NCI-H1694 treated with DMSO at 0.1 percent for 48 hours (cell line): ENCODE measurements around the gene CSNK1G2.
A peak's percentile ranks its signal among the peaks of the same experiment; 100 is the strongest.

Source experiments
- DNase-seq: peaks from one replicate; lab custom pipeline; 2025; lab: John Stamatoyannopoulos, UW

CSNK1G2 gene

GRCh38 chr19:1968279-1969175, 27.6 kb downstream of the CSNK1G2 start:
- DNase-seq = no peak

- no peak for DNase-seq
These were observed 28.4 kb downstream of the CSNK1G2 start for GRCh38 chr19:1969176-1970002.

- no peak for DNase-seq
These were observed 29.2 kb downstream of the CSNK1G2 start for GRCh38 chr19:1970003-1970805.

- no peak for DNase-seq
These were observed 30.0 kb downstream of the CSNK1G2 start for GRCh38 chr19:1970806-1971502.

- DNase-seq = no peak
These were observed 33.6 kb downstream of the CSNK1G2 start for GRCh38 chr19:1974381-1975161.

- DNase-seq = no peak
These were observed 34.1 kb downstream of the CSNK1G2 start for GRCh38 chr19:1975162-1975480.

- peak; percentile 4 for DNase-seq
These were observed 36.1 kb downstream of the CSNK1G2 start for GRCh38 chr19:1977120-1977519.

GRCh38 chr19:1978346-1978894, 37.4 kb downstream of the CSNK1G2 start:
- DNase-seq = no peak

- no peak for DNase-seq
These were observed 38.0 kb downstream of the CSNK1G2 start for GRCh38 chr19:1979017-1979416.

- no peak for DNase-seq
These were observed 38.7 kb downstream of the CSNK1G2 start for GRCh38 chr19:1979642-1980041.

GRCh38 chr19:1980091-1980808, 39.3 kb downstream of the CSNK1G2 start:
- DNase-seq = no peak

- no peak for DNase-seq
These were observed 39.8 kb downstream of the CSNK1G2 start for GRCh38 chr19:1980809-1981181.

- DNase-seq = no peak
These were observed 40.3 kb downstream of the CSNK1G2 start for GRCh38 chr19:1981253-1981652.

GRCh38 chr19:1984357-1984756, 43.4 kb downstream of the CSNK1G2 start:
- DNase-seq = no peak

GRCh38 chr19:1985588-1986356, 44.8 kb downstream of the CSNK1G2 start:
- no peak for DNase-seq

GRCh38 chr19:1986357-1987162, 45.6 kb downstream of the CSNK1G2 start:
- no peak for DNase-seq

GRCh38 chr19:1987197-1988187, 46.5 kb downstream of the CSNK1G2 start:
- DNase-seq = no peak
